GM12801 (cell line): ENCODE measurements around the gene TRIM52.

Experiments used
- TF ChIP-seq, protein P1 (sequence below): IDR thresholded peaks from one replicate; pipeline ENCODE4 v1.5.1; 2011; ENCODE audit warnings: control low read depth; ENCODE audit not compliant: insufficient read length; ENCODE audit errors: extremely low read depth

The TRIM52 gene

GRCh38 chr5:181260720-181261319 lies at the start of gene TRIM52:
Gene TRIM52, minus strand, starts transcription at chr5:181261143. Its CDS starts 330 bp downstream, at chr5:181260813.
- TF ChIP-seq, protein P1, sequence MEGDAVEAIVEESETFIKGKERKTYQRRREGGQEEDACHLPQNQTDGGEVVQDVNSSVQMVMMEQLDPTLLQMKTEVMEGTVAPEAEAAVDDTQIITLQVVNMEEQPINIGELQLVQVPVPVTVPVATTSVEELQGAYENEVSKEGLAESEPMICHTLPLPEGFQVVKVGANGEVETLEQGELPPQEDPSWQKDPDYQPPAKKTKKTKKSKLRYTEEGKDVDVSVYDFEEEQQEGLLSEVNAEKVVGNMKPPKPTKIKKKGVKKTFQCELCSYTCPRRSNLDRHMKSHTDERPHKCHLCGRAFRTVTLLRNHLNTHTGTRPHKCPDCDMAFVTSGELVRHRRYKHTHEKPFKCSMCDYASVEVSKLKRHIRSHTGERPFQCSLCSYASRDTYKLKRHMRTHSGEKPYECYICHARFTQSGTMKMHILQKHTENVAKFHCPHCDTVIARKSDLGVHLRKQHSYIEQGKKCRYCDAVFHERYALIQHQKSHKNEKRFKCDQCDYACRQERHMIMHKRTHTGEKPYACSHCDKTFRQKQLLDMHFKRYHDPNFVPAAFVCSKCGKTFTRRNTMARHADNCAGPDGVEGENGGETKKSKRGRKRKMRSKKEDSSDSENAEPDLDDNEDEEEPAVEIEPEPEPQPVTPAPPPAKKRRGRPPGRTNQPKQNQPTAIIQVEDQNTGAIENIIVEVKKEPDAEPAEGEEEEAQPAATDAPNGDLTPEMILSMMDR, result no peak

GRCh38 chr5:181283347-181283746 lies 22.4 kb upstream of the TRIM52 start:
- TF ChIP-seq, protein P1, result no peak

- TF ChIP-seq, protein P1, result no peak
Measured at GRCh38 chr5:181282874-181283273, 21.9 kb upstream of the TRIM52 start.

DNA sequence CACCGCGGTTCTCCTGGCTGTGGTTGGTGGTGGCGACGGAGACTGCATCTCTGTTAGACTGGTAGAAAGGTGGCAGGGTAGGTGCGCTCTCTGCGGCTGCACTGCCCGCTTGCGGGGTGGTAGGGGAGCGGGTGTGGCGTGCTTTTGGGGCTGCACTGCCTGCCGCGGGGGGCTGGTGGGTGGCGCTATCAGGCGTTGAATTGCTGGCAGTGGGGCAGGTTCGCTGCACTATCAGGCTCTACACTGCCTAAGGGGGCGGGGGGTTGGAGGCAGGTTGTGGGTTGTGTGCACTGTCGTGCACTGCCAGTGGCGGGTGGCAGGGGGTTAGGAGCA lies 21.0 kb upstream of the TRIM52 start:
- TF ChIP-seq, protein P1, result no peak

DNA sequence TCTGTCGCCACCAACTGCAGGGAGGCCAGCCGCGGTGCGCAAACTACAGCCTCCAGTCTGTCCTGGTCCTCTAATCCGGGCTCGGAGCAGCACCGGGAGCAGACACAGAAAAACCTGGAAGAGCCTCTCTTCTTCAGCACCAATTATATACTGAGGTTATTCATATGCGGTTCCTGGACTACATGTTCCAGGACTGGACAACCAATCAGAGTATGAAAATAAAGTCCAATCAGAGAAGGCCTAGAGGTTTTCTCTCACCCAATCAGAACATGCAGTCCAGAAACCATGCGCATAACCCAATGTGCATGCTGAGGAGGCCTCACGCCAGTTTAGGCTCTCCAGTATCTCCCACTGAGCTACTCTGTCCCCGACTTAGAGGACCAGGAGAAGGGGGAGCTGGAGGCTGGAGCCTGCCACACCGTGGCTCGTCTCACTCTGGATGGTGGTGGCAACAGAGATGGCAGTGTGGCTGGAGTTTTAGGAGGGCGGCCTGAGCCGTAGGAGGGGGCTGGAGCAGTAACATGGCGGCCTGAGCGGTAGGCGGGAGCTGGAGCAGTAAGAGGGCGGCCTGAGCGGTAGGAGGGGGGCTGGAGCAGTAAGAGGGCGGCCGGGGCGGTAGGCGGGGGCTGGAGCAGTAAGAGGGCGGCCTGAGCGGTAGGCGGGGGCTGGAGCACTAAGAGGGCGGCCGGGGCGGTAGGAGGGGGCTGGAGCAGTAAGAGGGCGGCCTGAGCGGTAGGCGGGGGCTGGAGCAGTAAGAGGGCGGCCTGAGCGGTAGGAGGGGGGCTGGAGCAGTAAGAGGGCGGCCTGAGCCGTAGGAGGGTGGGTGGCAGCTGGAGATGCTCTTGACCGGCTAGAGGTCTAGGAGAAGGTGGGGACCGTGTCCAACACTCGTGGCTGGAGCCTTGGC lies 20.4 kb upstream of the TRIM52 start:
- TF ChIP-seq, protein P1, result no peak

DNA sequence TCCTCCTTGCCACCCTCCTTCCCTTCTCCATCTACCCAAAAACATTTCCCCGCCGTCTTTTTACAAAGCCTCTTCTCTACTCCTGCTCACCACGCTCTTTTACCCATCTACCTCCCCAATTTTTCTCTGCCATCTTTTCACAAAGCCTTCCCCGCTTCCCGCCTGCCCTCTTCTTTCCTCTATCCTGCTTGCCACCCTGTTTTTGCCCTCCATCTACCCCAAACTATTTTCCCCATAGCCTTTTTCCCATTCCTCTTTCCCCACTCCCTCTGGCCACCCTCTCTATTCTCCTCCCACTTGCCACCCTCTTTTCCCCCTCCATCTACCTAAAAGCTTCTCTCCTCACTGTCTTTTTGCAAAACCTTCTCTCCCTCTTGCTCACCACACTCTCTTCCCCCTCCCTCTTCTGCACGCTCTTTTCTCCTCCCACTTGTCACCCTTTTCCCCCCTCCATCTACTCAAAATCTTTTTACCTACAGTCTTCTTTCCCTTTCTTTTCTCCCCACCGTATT lies 19.4 kb upstream of the TRIM52 start:
- TF ChIP-seq, protein P1, result no peak

DNA sequence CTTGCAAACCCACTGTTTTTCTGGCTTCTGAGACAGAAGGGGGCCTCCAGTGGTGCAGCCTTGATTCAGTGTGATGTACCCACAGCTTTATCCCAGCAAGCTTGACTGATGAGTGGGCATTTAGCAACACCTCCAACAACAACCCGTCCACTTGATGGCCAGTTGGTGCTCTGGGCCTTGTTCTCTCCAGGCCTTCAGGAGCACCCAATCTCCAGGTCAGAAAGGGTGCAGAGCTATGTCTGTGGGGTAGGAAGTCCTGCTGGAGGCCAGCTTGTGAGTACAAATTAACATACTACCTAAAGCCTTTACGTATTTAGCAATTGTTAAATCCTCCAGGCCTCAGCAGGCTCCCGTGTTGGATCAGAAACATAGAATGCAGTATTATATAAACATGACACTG lies 10.1 kb upstream of the TRIM52 start:
- TF ChIP-seq, protein P1, result no peak
